ENCODE measurements around the gene RHBDL1. TPM values are rescaled to one million over a fixed set of nuclear protein-coding genes. Genes with fewer than 3 reads are reported as not detected.
A peak's percentile ranks its signal among the peaks of the same experiment; 100 is the strongest.

The RHBDL1 gene
- total and polyA plus RNA-seq, 2 of the 8 experiments (the other 6 are each of a cell fraction or from before 2014, with no cell fraction given) = 4.0 to 8.1 TPM

DNA sequence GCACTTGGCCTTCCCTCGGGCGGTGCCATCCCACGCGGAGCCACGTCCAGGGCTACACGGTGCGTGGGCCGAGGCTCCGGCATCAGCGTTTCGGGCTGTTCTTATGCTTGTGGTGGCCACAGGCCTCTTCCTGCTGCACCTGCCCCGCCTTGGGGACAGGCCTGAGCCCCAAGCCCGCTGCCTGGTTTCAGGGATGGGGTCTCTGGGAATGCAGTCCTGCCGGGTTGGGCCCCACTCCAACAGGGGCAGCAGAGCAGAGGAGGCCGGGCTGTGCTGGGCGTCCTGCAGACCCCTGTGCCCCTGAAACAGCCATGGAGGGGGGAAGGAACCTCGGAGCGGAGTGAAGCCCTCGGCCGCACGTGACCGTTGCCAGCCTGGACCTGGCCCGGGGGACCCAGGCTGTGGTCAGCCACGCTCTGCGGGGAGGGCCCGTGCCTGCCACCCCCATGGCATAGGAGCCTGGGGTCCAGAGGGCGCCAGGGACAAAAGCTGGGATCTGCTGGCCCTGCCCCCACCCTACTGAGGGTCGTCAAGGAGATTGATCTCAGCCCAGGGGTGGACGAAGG, 45.1 kb upstream of the RHBDL1 start:
- Histone ChIP-seq H3K36me3 (ENCODE audit: control insufficient read depth in 2 of 4, insufficient read depth in 4 of 4, low read length in 3 of 4) (peaks cover 0 to 25% (median 3%) of the 10 kb centered on the region in 4 experiments; a peak in 4 of 8 replicates), H3K23ac (ENCODE audit: insufficient read length) (no peak overlapping the region), H3K9ac (replicated peaks in 1 of 4; ENCODE audit: extremely low read depth in 1 of 4, low read depth in 3 of 4, low read length in 3 of 4) (peak overlapping the region in 2 of 4 experiments; percentile 4 to 8; a peak in 3 of 7 replicates), H3K56ac (replicated peaks; ENCODE audit: insufficient read length, low read depth, low read length) (peak overlapping the region; percentile 60), H3K18ac (ENCODE audit: extremely low read depth, low read length) (peak overlapping the region; percentile 96), H4K8ac (ENCODE audit: extremely low read depth, insufficient read depth, low read length) (peak overlapping the region; percentile 66), H2BK120ac (replicated peaks; ENCODE audit: low read depth, low read length) (peak overlapping the region; percentile 82), H3K23me2 (ENCODE audit: low read depth, low read length) (peaks cover 2% of the 10 kb centered on the region; the same call in 1 of the 2 replicates), H2AK5ac (ENCODE audit: low read depth, low read length) (peak overlapping the region; percentile 25; the same call in 1 of the 2 replicates), H3K14ac (ENCODE audit: insufficient read length) (no peak overlapping the region), H4K91ac (replicated peaks; ENCODE audit: insufficient read length, low read length) (peak overlapping the region; percentile 63), H2BK15ac (ENCODE audit: low read length) (peak overlapping the region; percentile 92; the same call in 1 of the 2 replicates), H2AFZ (ENCODE audit: low read length) (no peak overlapping the region), H3K4me3 (ENCODE audit: extremely low read depth in 1 of 4, insufficient read depth in 2 of 4, low read depth in 3 of 4, low read length in 4 of 4) (peak overlapping the region in 2 of 4 experiments; percentile 19 to 61; a peak in 4 of 8 replicates), H2BK20ac (ENCODE audit: low read length) (peak overlapping the region; percentile 55; the same call in 1 of the 2 replicates), H3K4ac (replicated peaks; ENCODE audit: insufficient read length, low read depth, low read length) (peak overlapping the region; percentile 90), H4K5ac (ENCODE audit: insufficient read length, low read depth, low read length) (peak overlapping the region; percentile 84), H4K20me1 (replicated peaks in 1 of 2; ENCODE audit: control insufficient read depth in 1 of 2, insufficient read depth in 2 of 2, low read length in 2 of 2) (peaks cover 3 to 10% of the 10 kb centered on the region in 2 experiments), H3K4me2 (ENCODE audit: insufficient read depth in 1 of 2, low read depth in 2 of 2, low read length in 2 of 2) (peak overlapping the region; percentile 79 to 88), H3K9me3 (ENCODE audit: insufficient read depth in 2 of 2, low read depth in 1 of 2, low read length in 1 of 2) (no peaks in the 10 kb centered on the region), H3K79me1 (ENCODE audit: low read depth, low read length) (no peaks in the 10 kb centered on the region), H3K79me2 (ENCODE audit: control insufficient read depth in 1 of 2, insufficient read depth in 2 of 2, low read length in 2 of 2) (peaks cover 0 to 2% of the 10 kb centered on the region in 2 experiments; a peak in 1 of 4 replicates), H2BK12ac (ENCODE audit: low read depth, low read length) (peak overlapping the region; percentile 85; the same call in 1 of the 2 replicates), H2BK5ac (ENCODE audit: low read depth, low read length) (peak overlapping the region; percentile 94; the same call in 1 of the 2 replicates), H3K27me3 (replicated peaks in 1 of 4; ENCODE audit: control insufficient read depth in 3 of 4, extremely low read depth in 1 of 4, insufficient read depth in 3 of 4, low read length in 3 of 4) (no peaks in the 10 kb centered on the region), H3K4me1 (replicated peaks in 1 of 4; ENCODE audit: control insufficient read depth in 3 of 4, insufficient read depth in 4 of 4, low read length in 3 of 4) (peaks cover 0 to 27% (median 21%) of the 10 kb centered on the region in 4 experiments; a peak in 6 of 7 replicates), H3K27ac (ENCODE audit: low read depth, low read length) (peak overlapping the region; percentile 63; the same call in 1 of the 2 replicates)
- CTCF ChIA-PET (ENCODE audit: partially characterized antibody) = interaction anchor here (1.0 to 2.1 kb wide), 5 partner anchors 8 to 45 kb away, joined by 3 to 7 read pairs (median 5); no protein-coding TSS in a partner anchor
- POLR2A ChIA-PET (ENCODE audit: partially characterized antibody) = interaction anchor here (0.6 to 1.6 kb wide), 23 partner anchors 8 to 206 kb away, joined by 3 to 11 read pairs (median 3); partner anchors contain the start of genes CAPN15, JMJD8, NHLRC4 and RAB40C
- WGBS, 2 experiments (ENCODE audit: extremely low coverage in 1 of 2, insufficient coverage in 1 of 2, insufficient read length in 1 of 2, insufficient replicate concordance in 2 of 2, low coverage in 1 of 2, low lambda C conversion rate in 2 of 2, missing lambda C conversion rate in 1 of 2) = 47% methylated on average over 24 of the region's 29 CpGs; no CpG with 5 or more reads in 1 of the 2 experiments
- peak in 1 of 2 experiments; percentile 72 for DNase-seq (ENCODE audit: low read depth in 1 of 2, low spot score in 2 of 2)
- no peak for FAIRE-seq
- no peak for TF ChIP-seq SUZ12 (IDR thresholded peaks at IDR 0.05; ENCODE audit: low read length)
- TF ChIP-seq POLR2A (IDR thresholded peaks at IDR 0.05; ENCODE audit: control extremely low read depth in 1 of 2, low read depth in 2 of 2, low read length in 2 of 2) = peak in 1 of 2 experiments; percentile 36; a peak in 1 of 3 replicates
- TF ChIP-seq JUN (IDR thresholded peaks at IDR 0.05; ENCODE audit: low read depth, low read length) = no peak
- TF ChIP-seq, protein P1, sequence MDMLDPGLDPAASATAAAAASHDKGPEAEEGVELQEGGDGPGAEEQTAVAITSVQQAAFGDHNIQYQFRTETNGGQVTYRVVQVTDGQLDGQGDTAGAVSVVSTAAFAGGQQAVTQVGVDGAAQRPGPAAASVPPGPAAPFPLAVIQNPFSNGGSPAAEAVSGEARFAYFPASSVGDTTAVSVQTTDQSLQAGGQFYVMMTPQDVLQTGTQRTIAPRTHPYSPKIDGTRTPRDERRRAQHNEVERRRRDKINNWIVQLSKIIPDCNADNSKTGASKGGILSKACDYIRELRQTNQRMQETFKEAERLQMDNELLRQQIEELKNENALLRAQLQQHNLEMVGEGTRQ (IDR thresholded peaks at IDR 0.05; ENCODE audit: low read length) = peak; percentile 52
- TF ChIP-seq KDM4A (IDR thresholded peaks at IDR 0.05; ENCODE audit: low read depth, low read length, severe bottlenecking) = no peak
- no peak for TF ChIP-seq KDM5A (IDR thresholded peaks at IDR 0.05; ENCODE audit: low read length)
- no peak for TF ChIP-seq SIN3A (conservative IDR thresholded peaks at IDR 0.05 in 1 of 2, IDR thresholded peaks at IDR 0.05 in 1 of 2; ENCODE audit: low read depth in 1 of 2, low read length in 2 of 2)
- TF ChIP-seq EZH2 (IDR thresholded peaks at IDR 0.05; ENCODE audit: low read depth, low read length, severe bottlenecking) = no peak
- TF ChIP-seq YY1 (IDR thresholded peaks at IDR 0.05; ENCODE audit: low read depth, low read length) = no peak
- TF ChIP-seq TEAD4 (IDR thresholded peaks at IDR 0.05; ENCODE audit: low read depth, low read length) = no peak
